Measurements from ENCODE around the gene CPPED1. TPM values are rescaled to one million over a fixed set of nuclear protein-coding genes. Genes with fewer than 3 reads are reported as not detected.

The CPPED1 gene
- total RNA-seq, 1 experiment from 2014 or later: 8.0 TPM

DNA sequence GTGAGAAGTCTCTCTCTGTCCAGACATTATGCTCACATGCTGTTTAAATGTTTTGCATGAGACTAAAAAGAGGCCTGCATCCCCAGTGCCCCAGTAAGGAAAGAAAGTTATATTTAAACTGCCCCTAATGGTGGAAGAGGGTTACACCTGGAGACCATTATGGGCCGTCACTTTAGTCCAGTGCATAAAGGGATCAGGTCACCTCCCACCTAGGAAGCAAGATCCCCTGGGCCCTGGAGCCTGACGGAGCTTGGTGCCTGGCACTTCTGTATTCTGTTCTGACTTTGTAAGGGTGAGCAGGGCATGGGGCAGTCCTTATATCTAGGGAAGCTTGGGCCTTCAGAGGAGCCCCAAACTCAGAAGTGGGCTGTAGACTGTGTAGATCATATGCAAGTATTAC lies 67.9 kb downstream of the CPPED1 start:
- no peak for DNase-seq (ENCODE audit: low read depth)

GRCh38 chr16:12732600-12732999 lies 71.1 kb downstream of the CPPED1 start:
- DNase-seq (ENCODE audit: low read depth): no peak

- DNase-seq (ENCODE audit: low read depth): peak; percentile 53
Observed at GRCh38 chr16:12729448-12729847, 74.2 kb downstream of the CPPED1 start.

DNA sequence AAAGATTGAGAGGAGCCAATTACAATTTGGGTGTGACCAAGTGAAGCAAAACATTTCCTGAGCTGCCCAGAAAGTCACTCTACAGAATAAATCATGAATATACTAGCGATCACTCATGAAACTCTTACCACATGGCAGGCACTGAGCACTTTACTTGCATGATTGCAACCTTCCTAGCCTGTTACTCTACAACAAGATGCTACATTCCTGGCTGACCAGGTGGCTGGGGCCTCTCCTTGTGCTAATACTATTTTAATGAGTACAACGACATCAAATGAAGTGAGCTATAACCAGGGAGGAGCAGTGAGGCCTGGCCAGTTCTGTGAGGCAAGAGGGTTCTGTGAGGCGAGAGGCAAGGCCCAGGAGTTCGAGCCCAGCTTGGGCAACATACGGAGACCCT lies 75.2 kb downstream of the CPPED1 start:
- DNase-seq (ENCODE audit: low read depth): no peak

DNA sequence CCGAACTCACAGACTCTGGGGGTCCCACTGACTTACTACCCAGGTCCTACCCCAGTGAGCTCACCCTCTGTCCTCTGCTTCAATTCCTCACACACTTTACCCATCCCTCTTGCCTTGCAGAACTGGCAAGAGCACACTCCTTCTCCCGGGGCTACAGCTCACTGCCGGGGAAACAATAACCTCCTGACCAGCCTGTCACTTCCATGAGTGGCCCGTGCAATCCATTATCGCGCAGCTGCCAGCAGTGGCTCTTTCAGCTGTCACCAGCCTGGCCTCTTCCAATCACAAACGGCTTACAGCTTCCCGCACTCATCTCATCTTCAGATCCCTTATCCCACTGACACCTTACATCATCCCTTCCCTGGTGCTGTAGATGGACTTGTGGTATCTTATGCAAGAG lies 79.5 kb downstream of the CPPED1 start:
- DNase-seq (ENCODE audit: low read depth): no peak

- DNase-seq (ENCODE audit: low read depth): no peak
Observed at GRCh38 chr16:12723681-12724080, 80.0 kb downstream of the CPPED1 start.

DNA sequence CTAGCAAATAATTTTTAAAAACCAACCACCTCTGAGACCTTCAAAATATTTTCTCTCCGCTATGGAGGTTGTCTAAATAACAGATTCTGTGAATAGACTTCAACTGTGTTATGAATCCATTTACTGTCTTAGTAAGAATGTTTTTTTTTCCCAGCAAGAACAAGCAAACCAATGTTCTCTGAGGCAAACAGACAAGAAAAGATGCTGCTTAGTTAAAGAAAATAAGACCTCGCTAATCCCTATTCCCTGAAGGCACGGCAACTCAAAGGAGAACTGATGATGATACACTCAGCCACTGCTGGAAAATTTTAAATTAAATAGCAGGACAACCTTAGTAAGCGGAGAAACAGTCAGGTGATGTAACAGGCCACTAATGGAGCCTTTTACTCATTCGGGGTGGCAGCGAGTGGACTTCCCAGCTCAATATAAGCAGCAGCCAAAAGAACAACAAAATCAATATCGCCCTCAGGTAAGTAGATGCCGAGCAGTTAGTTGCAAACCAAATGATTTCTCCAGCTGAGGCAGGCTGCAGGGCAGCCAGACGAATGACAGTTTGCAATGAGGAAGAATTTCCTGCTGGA lies 81.8 kb downstream of the CPPED1 start:
- DNase-seq (ENCODE audit: low read depth): no peak

GRCh38 chr16:12719972-12720371 lies 83.7 kb downstream of the CPPED1 start:
- no peak for DNase-seq (ENCODE audit: low read depth)

- no peak for DNase-seq (ENCODE audit: low read depth)
Observed at GRCh38 chr16:12716658-12717057, 87.0 kb downstream of the CPPED1 start.

- DNase-seq (ENCODE audit: low read depth): no peak
Observed at GRCh38 chr16:12709807-12710206, 93.9 kb downstream of the CPPED1 start.

- DNase-seq (ENCODE audit: low read depth): no peak
Observed at GRCh38 chr16:12708266-12708665, 95.4 kb downstream of the CPPED1 start.

GRCh38 chr16:12706628-12707027 lies 97.1 kb downstream of the CPPED1 start:
- DNase-seq (ENCODE audit: low read depth): no peak

- DNase-seq (ENCODE audit: low read depth): no peak
Observed at GRCh38 chr16:12704492-12705111, 99.1 kb downstream of the CPPED1 start.

- peak; percentile 49 for DNase-seq (ENCODE audit: low read depth)
Observed at GRCh38 chr16:12703935-12704334, 99.8 kb downstream of the CPPED1 start.

GRCh38 chr16:12700161-12700560 lies 103.5 kb downstream of the CPPED1 start:
- no peak for DNase-seq (ENCODE audit: low read depth)

DNA sequence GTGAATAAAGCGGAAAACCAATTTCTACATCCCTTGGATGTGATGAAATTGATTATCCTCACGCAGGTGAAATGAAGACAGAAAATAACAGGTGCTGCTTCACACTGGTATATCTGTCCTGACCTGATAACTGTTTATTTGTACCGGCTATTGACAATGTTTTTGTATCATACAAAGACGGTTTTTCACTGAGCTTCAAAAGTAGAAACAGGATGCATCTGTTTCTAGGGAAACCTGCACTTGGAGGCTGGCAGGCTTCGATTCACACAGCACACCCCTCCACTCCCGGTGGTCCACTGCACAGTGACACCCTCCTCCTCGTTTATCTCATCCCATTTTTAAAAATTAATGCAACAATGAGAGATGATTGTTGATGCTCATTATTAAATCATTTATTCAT lies 104.5 kb downstream of the CPPED1 start:
- no peak for DNase-seq (ENCODE audit: low read depth)

- no peak for DNase-seq (ENCODE audit: low read depth)
Observed at GRCh38 chr16:12697437-12697836, 106.2 kb downstream of the CPPED1 start.

GRCh38 chr16:12695454-12695853 lies 108.2 kb downstream of the CPPED1 start:
- DNase-seq (ENCODE audit: low read depth): no peak

GRCh38 chr16:12690024-12690423 lies 113.7 kb downstream of the CPPED1 start:
- no peak for DNase-seq (ENCODE audit: low read depth)

- no peak for DNase-seq (ENCODE audit: low read depth)
Observed at GRCh38 chr16:12688951-12689850, 114.5 kb downstream of the CPPED1 start.

DNA sequence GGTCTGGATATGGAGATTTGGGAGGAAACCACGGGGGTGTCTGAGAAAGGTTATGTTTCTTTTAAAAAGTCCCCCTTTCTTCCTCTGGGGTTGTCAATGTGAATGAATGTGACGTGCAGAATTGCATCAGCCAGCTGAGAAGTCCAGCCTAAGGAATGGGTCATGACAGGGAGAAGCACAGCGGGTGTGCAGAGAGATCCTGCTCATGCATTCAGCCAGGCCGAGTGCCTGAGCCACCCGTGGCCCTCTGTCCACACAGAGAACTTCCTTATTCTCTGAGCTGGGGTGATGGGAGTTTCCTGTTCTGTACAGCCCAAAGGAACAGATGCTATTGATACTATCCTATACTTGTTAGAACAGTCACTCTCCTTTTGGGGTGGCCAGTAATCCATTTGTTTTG lies 117.9 kb downstream of the CPPED1 start:
- DNase-seq (ENCODE audit: low read depth): no peak

GRCh38 chr16:12682432-12683165 lies 121.1 kb downstream of the CPPED1 start:
- no peak for DNase-seq (ENCODE audit: low read depth)
